Stimulated activated CD4-positive, alpha-beta T cell treated with anti-CD3 and anti-CD28 coated beads, Interleukin-15, amount 100 ng/mL, for 48 hours (primary cell): ENCODE measurements around the gene SRGAP1.
"Not testable (repeated sequence)": the region's sequence is repeated elsewhere in the genome, so short reads cannot be mapped to it uniquely, and the experiment has no call there.

Experiments used
- DNase-seq, 2 donors: peaks; one replicate each; pipeline ENCODE4 v3.0.0-alpha.2; 2020; ENCODE audit warnings: low read depth in 2 of 2

Gene SRGAP1

DNA sequence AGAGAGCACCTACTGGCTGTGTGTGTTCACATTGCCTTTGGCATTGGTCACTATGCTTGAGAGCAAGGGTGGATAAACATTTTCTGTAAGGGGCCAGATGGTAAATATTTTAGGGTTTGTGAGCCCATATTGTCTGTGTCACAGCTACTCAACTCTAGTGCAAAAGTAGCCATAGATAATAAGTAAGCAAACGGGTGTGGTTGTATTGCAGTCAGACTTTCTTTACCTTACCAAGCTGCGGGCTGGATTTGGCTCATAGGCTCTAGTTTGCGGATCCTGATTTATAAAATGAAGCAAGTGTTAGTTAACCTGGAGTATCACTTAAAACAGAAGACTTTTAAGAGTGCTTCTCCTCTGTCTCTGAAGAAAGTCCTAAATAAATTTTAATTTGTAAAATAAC is 208.6 kb downstream of the SRGAP1 start:
- DNase-seq: no peak

DNA sequence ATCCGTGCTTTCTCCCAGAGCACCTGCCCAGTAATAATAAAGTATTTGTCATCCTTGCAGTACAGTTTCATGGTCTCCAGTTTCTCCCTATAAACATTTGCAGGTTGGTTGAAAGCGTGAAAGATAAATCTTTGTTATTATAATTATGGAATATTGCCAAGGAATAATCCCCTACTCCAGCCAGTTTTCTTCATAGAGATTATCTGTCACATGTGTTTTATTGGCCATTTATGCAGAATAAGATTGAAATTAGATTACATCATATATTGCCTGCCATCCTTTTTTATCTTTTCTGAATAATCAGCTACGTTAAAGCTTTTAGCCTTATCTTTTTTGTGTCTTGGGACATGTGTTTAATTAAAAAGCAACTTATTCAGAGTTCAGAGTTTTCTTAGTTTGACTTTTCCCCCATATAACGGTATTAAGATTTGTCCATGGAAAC is 209.6 kb downstream of the SRGAP1 start:
- DNase-seq: no peak

DNA sequence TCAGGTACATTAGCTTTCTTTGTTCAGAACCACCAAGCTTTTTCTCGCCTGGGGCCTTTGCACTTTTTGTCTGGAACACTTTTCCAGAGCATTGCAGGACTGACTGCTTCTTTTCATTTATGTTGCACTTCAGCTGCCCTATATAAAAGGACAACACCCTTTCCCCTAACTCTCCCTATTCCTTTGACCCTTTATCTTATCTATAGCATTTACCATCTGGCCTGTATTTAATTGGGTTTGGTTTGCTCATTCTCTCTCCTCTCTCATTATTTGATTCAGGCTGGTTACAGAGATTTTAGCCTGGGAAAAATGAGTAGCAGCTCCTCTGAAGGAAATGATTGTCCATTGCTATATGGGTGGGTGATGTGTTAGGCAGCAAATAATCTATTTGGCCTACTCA is 212.2 kb downstream of the SRGAP1 start:
- no peak for DNase-seq

DNA sequence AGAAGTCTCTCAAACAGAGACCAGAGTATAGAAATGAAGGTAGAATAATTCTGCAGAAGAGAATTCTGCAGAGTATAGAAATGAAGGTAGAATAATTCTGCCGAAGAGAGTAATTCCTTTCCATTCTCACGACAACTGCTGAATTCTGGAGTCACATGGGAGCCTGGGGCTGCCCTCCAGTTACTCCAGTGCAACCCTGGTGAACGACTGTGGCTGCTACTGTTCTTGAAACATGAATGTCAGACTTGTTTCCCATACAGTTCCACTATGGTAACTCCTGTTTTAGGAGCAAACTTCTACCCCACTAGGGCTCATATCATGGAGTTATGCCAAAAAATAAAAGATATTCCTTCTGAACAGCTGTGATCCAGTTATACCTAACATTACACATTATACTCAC is 213.2 kb downstream of the SRGAP1 start:
- DNase-seq: no peak

DNA sequence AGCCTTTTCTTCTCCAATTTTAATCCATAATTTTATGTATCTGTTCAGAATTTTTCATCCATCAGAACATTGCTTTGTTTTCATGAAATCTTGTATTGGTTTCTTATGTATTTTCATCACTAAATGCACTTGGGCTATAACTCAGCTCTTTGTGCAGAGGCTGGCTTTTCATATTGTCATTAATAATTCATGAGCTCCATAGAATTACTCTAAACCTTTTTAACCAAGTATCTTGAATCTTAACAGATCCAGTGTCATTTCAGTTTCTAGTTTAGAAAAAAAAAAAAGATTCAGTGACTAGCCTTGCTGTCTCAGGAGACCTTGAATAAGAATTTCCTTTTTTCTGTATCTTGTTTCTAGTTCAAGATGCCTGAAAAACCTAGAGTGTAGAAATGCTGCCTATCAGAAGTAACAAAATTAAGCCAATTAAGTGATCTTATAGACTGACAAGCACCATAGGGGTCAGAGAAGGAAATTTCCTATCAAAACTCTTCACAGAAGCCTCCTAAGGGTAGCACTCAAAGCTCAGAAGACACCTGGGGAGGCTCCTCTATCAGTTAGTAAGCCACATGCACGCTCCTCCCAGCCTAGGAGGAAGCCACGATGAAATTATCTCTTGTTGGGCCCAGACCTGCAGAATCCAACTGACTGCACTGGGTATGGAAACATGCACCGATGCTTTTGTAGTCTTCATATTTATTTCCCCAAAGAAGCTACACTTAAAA is 214.2 kb downstream of the SRGAP1 start:
- no peak for DNase-seq

DNA sequence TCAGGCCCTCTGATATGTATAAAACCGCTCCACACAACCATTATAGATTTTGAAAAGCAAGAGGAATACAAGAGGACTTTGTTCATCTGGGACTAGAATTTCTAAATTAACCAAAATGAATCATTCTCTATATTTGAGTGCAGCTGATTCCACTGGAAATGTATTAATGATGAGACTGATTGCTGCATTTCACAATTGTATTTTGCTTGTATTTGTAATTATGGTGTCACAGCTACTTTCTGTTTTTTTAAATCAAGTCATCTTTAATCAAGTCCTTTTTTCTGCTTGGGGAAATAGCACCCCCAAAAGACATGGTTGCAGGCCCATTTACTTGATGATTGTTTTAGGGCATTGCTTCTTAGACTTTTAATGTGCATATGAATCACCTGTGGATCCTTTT is 215.2 kb downstream of the SRGAP1 start:
- DNase-seq: no peak

DNA sequence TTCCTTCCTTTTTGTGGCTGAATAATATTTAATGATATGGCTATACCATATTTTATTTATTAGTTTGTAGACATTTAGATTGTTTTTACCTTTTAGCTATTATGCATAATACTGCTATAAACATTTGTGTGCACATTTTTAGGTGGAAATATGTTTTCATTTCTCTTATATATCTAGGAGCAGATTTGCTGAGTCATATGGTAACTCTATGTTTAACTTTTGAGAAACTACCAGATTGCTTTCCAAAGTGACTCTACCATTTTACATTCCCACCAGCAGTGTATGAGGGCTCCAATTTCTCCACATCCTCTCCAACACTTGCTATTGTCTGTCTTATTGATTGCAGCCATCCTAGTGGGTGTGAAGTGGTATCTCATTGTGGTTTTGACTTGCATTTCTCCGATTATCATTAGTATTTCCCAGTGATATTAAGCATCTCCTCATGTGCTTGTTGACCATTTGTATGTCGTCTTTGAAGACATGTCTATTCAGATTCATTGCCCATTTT is 217.4 kb downstream of the SRGAP1 start:
- DNase-seq: no peak

DNA sequence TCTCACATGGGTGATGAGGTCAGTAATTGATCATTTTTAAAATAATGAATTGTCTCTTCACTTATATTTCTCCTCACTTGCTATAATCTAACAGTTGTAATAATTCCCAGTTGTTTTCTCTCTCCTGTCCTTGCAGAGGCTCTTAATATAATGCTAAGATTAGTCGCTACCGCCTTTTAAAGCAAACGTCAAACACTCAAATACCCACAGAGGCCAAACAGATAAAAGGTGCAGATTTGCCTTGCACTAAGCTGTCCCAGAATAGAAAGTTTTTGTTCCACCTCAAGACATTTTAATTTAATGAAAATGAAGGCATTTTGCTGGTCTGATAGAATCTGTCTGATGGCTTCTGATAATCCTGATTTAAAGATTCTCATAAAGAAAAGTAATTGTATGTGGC is 218.6 kb downstream of the SRGAP1 start:
- DNase-seq: no peak

DNA sequence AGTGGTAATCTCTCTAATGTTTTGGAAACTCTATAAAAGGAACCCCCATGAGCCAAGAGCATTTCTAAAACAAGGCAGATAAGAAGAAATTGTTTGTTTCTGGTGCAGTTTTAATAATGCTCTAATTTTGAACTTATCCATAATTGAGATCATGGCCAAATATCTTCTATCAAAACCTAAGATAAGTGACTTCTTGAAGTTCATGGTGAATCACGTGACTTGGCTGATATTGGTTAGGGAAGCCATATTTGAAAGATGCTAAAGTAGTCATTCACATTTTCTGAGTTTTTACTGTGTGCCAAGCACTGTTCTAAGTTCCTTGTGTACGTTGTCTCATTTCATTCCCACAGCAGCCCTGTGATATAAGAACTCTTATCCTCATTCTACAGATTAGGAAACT is 219.7 kb downstream of the SRGAP1 start:
- no peak for DNase-seq

DNA sequence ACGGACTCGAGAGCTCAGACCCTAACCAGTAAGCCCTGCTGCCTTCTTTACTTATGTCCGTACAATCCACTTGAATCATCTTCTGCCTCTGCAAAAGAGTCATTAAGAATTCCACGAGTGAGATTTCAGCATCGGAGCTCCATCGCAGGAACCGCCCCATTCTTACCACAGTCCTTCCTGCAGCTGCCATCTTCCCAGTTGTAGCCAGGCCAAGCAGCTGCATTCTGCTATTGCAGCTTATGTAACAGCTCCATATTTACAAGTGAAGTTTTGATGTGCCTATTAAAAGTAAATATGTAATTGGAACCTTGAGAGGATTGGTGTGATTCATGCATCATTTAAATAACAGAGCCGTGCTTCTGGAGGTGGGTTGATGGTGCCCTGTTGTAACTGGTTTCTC is 220.2 kb downstream of the SRGAP1 start:
- DNase-seq: no peak

DNA sequence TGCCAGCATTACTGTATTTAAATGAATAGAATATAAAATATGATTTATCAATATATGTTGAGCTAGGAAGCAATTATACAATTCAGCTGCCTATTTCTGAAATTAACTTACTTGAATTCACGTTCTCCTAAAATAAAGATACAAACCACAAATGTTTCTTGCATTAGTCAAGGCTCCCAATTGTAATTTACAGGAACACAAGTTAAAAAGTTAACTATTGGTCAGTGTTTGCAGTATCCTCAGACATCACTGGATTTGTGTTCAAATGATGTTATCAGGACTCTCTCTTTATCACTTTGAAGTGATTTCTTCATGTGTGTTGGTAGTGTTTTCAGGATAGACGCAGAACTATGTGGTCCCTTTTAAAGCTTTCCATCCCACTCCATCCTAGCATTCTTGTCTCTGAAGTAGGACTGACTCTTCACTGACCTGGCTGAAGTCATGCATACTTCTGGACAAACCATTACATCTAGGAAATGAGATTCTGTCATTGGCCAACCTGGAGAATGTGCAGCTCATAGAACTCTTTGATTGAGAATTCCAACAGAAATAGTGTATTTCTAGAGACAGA is 221.5 kb downstream of the SRGAP1 start:
- no peak for DNase-seq

DNA sequence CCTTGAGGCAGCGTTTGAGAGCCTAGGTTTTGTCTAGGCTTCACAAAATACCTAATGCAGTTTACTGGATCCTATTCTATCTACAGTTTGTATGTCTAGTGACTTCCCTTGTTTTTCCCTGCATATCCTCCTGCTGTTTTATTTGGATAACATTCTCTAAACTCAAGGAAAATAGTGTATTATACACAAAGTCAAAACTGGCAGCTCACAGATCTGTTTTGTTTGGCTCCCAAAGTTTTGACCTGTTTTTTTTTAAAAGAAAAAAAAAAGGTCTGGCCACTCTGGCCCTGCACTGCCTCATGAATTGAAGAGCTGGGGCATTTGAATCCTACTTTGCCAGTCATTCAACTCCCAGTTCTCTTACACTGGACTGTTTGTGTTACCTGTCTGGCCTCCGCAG is 222.3 kb downstream of the SRGAP1 start:
- no peak for DNase-seq

DNA sequence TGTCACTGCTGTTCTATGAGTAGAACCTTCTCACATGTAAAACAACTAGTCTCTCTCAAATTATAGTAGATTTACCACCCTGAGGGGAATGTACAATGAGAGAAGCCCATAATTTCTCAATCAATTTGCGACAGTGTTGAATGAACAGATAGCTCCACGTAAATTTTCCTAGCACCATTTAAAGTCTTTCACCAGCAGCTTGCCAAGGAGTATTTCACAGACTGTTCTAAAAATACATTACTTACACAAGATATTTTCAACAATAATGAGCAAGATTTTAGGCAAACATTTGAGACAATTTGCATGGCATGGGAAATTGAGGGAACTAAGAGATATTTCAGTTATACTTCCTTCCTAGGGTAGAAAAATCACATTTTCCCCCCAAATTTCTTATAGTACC is 226.0 kb downstream of the SRGAP1 start:
- DNase-seq: no peak

DNA sequence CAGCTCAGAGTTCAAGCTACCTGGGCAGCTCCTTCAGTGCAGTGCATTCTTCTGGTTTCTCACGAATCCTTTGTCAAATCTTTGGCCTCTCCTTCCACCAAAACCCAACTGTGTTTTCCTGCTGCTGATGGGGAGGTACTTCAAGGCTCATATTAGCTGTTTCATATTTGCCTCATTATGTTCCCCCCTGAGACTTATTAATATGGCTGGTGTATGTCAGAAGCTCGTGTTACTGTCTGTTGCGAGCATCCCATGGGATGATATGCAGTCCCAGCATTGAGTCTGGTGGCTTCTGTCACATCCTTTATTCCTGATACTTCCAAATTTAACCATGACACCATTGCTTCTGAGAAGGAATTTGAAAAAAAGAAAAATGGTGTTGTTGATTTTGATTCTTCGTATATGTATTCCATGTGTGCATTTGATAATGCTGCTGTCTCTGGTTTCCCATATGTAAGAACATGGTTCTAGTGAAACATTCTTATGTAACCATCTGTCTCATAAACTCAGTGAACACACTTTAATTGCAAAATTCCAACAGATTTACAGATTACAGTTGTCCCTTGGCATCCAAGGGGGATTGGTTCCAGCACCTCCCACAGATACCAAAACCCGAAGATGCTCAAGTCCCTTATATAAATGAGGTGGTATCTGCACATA is 228.5 kb downstream of the SRGAP1 start:
- no peak for DNase-seq

DNA sequence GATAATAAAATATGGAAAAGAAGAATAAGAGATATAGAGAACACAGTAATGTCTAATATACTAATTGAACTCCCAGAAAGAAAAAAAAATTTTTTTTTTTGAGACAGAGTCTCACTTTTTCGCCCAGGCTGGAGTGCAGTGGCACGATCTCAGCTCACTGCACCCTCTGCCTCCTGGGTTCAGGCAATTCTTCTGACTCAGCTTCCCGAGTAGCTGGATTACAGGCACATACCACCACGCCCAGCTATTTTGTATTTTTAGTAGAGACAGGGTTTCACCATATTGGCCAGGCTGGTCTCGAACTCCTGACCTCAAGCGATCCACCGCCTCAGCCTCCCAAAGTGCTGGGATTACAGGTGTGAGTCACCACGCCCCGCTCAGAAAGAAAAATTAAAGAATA is 232.1 kb downstream of the SRGAP1 start:
- DNase-seq: not testable (repeated sequence)

DNA sequence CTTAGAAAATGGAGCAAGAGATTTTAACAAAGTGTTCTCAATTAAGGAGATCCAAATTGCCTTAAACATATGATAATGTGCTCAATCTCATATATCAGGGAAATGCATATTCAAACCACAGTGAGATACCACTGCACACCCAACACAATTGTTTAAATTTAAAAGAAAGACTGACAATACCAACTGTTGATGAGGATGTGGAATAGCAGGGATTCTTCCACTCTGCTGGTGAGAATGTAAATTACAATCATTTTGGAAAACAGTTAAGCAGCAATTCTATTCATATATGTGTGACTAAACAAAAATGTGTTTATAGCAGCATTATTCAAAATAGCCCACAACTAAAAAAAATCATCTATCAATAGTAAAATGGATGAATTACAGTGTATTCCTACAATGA is 233.4 kb downstream of the SRGAP1 start:
- no peak for DNase-seq

DNA sequence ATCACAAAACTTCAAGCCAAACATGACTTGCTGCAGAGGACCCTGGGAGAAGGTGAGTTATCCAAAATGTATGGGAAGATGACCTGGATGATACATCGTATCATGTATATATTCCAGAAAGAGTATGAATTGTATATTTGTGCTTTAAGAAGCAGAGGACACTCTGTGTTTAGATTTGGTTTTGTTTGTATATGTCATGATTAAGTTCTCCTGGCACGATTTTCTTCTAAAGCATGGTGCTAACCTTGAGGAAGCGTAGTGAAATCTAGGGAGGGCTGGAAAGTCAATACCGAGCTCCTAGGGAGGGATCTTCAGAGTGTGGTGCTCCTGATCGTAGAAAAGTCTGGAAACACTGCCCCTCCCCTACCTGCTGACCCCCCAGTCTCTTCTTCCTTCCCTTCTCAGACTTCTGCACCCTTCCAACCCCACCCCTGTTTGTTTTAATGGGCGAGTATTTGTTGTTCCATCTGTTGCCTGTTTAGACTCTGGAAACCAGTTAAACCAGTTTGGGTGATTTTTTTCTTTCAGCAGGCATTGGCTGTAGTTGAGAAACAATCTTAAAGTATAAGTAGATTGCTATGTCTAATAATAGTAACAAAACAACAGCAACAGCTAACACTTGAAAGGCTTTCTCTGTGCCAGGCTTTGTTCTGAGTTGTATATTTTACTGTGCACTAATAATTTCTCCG is 236.0 kb downstream of the SRGAP1 start:
- DNase-seq: no peak

DNA sequence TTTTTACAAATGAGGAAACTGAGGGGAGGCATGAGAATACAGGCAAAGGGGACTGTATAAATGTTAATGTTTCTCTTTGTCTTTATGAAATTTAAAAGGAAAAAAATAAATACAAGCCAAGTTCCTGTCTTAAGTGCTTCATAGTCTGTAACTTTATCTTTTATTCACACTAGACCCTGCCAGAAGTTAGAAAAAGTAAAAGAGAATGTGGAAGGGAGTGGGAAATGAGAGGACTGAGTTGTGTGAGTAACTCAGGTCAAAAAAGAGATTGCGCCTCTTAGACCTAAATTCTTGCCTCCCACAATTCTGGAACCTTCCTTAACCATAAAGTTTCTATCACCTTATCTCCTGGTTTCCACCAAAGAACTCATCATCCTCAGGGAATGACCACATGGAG is 236.5 kb downstream of the SRGAP1 start:
- no peak for DNase-seq

DNA sequence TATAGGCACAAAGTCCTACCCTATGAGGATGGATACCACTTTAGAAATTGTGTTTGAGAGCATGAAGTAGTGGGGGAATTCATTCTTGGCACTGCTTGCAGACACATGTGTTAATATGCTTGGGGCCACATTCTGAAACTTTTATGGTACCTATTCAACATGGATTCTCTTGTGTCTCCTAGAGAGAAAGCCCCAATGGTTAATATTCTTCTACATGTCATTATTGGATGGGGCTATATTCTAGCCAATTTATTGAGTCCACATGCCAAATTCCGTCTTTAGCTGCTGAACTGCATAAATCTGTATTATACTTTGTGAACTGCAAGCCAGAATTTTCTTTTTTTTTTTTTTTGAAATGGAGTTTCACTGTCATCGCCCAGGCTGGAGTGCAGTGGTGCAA is 237.6 kb downstream of the SRGAP1 start:
- DNase-seq: no peak

DNA sequence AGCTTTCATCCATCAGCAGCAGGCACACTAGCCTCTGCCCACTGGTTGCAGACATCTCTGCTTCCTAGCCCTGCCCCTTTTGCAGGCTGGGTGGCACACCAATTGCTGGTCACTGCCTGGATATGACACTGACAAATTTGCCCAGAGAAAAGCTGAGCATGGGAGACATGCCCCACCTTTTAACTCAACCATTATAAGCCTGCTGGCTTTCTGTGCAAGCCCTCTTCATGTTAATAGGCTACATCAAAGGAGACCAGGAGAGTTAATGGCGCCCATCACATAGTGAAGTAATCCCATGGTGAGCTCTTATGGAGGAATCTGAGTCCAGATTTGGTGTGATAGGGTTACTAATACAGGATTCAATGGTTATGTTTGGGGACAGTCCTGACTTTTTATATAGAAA is 238.4 kb downstream of the SRGAP1 start:
- no peak for DNase-seq

DNA sequence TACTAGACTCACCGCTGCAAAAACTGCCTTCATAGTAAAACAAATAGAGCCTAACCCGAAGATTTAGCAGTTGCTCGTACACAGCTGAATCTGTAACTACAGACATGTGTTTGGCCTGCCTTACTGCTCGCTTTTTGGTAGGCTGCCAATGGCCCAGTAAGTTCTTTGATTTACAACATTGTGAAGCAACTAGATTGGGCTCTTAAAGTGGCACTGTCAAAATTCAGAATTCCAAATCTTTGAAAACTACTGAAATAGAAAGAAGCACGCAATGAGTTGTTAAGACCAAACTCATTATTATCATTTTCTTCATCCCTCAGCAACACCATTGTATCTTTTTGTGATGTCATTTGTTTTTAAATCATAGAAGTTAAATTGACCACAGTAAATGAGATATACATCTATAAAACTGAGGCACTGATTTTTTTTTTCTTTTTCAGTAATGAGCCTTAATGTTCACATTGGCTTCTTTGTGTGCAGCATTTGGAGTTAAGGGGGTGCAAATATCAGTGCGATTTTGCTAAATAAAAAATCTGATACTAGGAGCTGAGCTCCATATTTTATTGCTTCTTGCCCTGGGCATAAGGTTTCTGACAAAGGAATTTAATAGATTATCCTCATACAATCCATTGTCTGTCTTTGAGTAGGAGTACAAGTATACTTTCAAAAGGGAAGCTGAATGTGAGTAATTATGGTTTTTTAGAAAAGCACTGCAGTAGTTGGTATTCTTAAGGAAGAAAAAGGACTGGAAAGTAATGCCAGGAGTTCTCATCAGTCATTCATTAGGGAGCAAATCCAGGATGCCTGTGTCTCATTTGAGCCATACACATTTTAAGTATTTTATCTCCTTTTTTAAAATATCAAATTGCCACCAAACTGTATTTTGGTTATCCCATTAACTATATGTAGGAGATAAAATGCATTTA is 239.0 kb downstream of the SRGAP1 start:
- no peak for DNase-seq
